Measurements from ENCODE around the gene HTATIP2. TPM values are rescaled to one million over a fixed set of nuclear protein-coding genes. Genes with fewer than 3 reads are reported as not detected.

The HTATIP2 gene
- total and polyA plus RNA-seq, 4 donors = 9.3 to 69.3 (median 39.6) TPM

DNA sequence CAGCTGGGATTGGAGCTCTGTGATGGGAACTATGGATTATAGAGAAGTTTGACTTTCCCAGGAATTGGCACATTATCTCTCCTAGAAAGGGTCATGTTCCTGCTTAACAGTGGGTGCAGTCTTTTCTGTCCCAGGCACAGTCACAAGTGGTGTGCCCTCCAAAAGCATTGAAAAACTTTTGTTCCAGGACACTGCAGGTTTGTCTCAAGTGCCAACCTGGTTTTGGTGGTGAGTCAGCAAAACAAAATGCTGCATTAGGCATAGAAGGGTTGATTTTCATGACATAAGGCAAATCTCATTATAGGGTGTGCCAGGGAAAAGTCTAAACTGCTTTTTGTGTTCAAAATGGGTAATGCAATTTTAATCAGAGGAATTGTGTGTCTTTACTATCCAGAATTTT is 4.9 kb downstream of the HTATIP2 start:
- ATAC-seq (ENCODE audit: insufficient read depth, low FRiP score) (no peak), DNase-seq (no peak)
- Histone ChIP-seq H3K27ac (ENCODE audit: low read depth in 1 of 2, low read length in 1 of 2) (no peak overlapping the region), H3K4me3 (no peak overlapping the region), H3K9ac (ENCODE audit: insufficient read depth in 1 of 2, low read length in 2 of 2) (no peak overlapping the region), H3K27me3 (ENCODE audit: control insufficient read depth in 3 of 3, insufficient read depth in 3 of 3, low read length in 2 of 3) (peaks cover 0 to 8% (median 0%) of the 10 kb centered on the region in 3 donors), H3K4me1 (ENCODE audit: control insufficient read depth in 5 of 5, insufficient read depth in 5 of 5, low read length in 5 of 5) (peaks cover 0 to 8% (median 6%) of the 10 kb centered on the region in 5 donors), H3K36me3 (ENCODE audit: control insufficient read depth in 4 of 4, insufficient read depth in 4 of 4, low read length in 4 of 4) (peaks cover 0 to 17% (median 3%) of the 10 kb centered on the region in 4 donors), H3K9me3 (ENCODE audit: control insufficient read depth in 4 of 4, insufficient read depth in 3 of 4, low read length in 3 of 4) (peaks cover 0 to 2% (median 0%) of the 10 kb centered on the region in 4 donors)
- TF ChIP-seq, protein P1, sequence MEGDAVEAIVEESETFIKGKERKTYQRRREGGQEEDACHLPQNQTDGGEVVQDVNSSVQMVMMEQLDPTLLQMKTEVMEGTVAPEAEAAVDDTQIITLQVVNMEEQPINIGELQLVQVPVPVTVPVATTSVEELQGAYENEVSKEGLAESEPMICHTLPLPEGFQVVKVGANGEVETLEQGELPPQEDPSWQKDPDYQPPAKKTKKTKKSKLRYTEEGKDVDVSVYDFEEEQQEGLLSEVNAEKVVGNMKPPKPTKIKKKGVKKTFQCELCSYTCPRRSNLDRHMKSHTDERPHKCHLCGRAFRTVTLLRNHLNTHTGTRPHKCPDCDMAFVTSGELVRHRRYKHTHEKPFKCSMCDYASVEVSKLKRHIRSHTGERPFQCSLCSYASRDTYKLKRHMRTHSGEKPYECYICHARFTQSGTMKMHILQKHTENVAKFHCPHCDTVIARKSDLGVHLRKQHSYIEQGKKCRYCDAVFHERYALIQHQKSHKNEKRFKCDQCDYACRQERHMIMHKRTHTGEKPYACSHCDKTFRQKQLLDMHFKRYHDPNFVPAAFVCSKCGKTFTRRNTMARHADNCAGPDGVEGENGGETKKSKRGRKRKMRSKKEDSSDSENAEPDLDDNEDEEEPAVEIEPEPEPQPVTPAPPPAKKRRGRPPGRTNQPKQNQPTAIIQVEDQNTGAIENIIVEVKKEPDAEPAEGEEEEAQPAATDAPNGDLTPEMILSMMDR (IDR thresholded peaks at IDR 0.05; ENCODE audit: control extremely low read depth, extremely low read depth) = no peak

DNA sequence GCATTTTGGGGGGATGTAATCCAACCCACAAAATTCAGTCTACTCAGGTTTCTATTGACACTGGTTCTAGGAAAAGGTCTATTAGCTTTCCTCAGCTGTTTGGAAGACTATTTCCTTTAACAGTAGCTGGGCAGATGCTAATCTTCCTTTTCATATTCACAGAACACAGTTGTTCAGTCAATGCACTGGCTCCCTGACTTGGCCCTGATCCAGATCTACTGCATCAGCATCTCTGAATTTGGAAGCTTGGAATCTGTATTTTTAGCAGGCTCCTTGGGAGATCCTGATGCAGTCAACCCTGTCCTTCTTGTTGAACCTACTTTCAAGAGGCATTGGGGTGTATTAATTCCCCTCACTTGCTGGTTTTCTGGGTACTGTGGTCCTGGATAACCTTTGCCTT is 6.3 kb downstream of the HTATIP2 start:
- no peak for ATAC-seq (ENCODE audit: insufficient read depth, low FRiP score)
- Histone ChIP-seq H3K4me1 (ENCODE audit: control insufficient read depth in 5 of 5, insufficient read depth in 5 of 5, low read length in 5 of 5) (peaks cover 0 to 4% (median 0%) of the 10 kb centered on the region in 5 donors), H3K27ac (ENCODE audit: low read depth in 1 of 2, low read length in 1 of 2) (no peak overlapping the region), H3K9me3 (ENCODE audit: control insufficient read depth in 4 of 4, insufficient read depth in 3 of 4, low read length in 3 of 4) (peaks cover 0 to 2% (median 0%) of the 10 kb centered on the region in 4 donors), H3K4me3 (no peak overlapping the region), H3K27me3 (ENCODE audit: control insufficient read depth in 3 of 3, insufficient read depth in 3 of 3, low read length in 2 of 3) (peaks cover 0 to 2% (median 0%) of the 10 kb centered on the region in 3 donors), H3K9ac (ENCODE audit: insufficient read depth in 1 of 2, low read length in 2 of 2) (no peak overlapping the region), H3K36me3 (ENCODE audit: control insufficient read depth in 4 of 4, insufficient read depth in 4 of 4, low read length in 4 of 4) (peaks cover 0 to 17% (median 4%) of the 10 kb centered on the region in 4 donors)
- TF ChIP-seq, protein P1 (IDR thresholded peaks at IDR 0.05; ENCODE audit: control extremely low read depth, extremely low read depth) = no peak
- no peak for DNase-seq

DNA sequence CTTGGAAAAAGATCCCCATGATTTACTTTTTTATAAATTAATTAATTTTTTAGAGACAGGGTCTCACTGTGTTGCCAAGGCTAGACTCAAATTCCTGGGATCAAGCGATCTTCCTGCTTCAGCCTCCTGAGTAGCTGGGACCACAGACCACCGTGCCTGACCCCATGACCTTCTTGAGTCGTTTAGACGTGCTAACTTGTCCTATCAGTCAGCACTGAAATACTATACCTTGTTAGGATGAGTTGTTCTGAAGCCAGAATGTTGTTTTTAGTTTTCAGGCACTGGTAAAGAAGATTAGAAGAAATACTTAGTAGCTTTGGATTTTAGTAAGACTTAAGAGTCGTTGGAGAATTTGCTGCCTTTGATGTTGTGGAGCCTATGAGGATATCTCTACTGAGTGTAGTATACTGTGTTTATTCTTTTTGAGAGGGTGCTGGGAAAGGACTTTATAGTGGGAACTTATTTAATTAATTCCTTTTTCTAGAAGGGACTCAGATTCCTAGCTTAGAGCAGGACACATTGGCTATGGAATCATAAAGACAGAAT is 8.6 kb downstream of the HTATIP2 start:
- DNase-seq = no peak
- WGBS, 2 donors = 69 to 85% methylated on average over 5 of the region's 5 CpGs
- peaks cover 0 to 17% (median 6%) of the 10 kb centered on the region in 4 donors for H3K36me3 ChIP-seq (ENCODE audit: control insufficient read depth in 4 of 4, insufficient read depth in 4 of 4, low read length in 4 of 4)
- TF ChIP-seq, protein P1 (IDR thresholded peaks at IDR 0.05; ENCODE audit: control extremely low read depth, extremely low read depth) = no peak
- no peak overlapping the region for H3K4me3 ChIP-seq
- no peak overlapping the region for H3K9ac ChIP-seq (ENCODE audit: insufficient read depth in 1 of 2, low read length in 2 of 2)
- H3K27me3 ChIP-seq (ENCODE audit: control insufficient read depth in 3 of 3, insufficient read depth in 3 of 3, low read length in 2 of 3) = no peaks in the 10 kb centered on the region
- H3K9me3 ChIP-seq (ENCODE audit: control insufficient read depth in 4 of 4, insufficient read depth in 3 of 4, low read length in 3 of 4) = peaks cover 0 to 2% (median 0%) of the 10 kb centered on the region in 4 donors
- no peaks in the 10 kb centered on the region for H3K4me1 ChIP-seq (ENCODE audit: control insufficient read depth in 5 of 5, insufficient read depth in 5 of 5, low read length in 5 of 5)
- no peak overlapping the region for H3K27ac ChIP-seq (ENCODE audit: low read depth in 1 of 2, low read length in 1 of 2)
- ATAC-seq (ENCODE audit: insufficient read depth, low FRiP score) = no peak

DNA sequence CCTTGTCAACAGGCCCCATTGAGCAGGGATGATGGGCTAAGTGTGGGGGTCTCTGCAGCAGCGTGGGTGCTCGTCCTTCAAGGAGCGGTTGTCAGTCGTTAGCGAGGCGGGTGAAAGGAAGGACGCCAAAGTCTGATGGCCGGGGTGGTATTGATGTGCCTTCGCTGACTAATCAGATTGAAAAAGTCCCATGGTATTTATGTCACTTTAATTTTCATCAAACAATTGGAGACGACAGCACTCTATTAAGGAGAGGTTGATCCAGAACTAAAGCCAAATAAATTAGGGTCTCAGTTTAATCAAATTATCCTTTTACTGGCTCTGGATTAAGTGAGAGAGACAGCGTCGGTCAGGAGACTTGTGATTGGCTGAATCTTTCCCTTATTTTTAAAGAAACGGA is 9.6 kb downstream of the HTATIP2 start:
- ATAC-seq (ENCODE audit: insufficient read depth, low FRiP score) = no peak
- Histone ChIP-seq H3K36me3 (ENCODE audit: control insufficient read depth in 4 of 4, insufficient read depth in 4 of 4, low read length in 4 of 4) (peaks cover 0 to 21% (median 7%) of the 10 kb centered on the region in 4 donors), H3K27ac (ENCODE audit: low read depth in 1 of 2, low read length in 1 of 2) (no peak overlapping the region), H3K9ac (ENCODE audit: insufficient read depth in 1 of 2, low read length in 2 of 2) (no peak overlapping the region), H3K4me3 (no peak overlapping the region), H3K27me3 (ENCODE audit: control insufficient read depth in 3 of 3, insufficient read depth in 3 of 3, low read length in 2 of 3) (no peaks in the 10 kb centered on the region), H3K9me3 (ENCODE audit: control insufficient read depth in 4 of 4, insufficient read depth in 3 of 4, low read length in 3 of 4) (peaks cover 0 to 2% (median 0%) of the 10 kb centered on the region in 4 donors), H3K4me1 (ENCODE audit: control insufficient read depth in 5 of 5, insufficient read depth in 5 of 5, low read length in 5 of 5) (no peaks in the 10 kb centered on the region)
- TF ChIP-seq, protein P1 (IDR thresholded peaks at IDR 0.05; ENCODE audit: control extremely low read depth, extremely low read depth) = no peak
- WGBS, 2 donors = 93 to 95% methylated on average over 13 of the region's 13 CpGs
- no peak for DNase-seq

All from lung (tissue), 12 donors.